SK-N-SH (cell line): Measurements from ENCODE around the gene LURAP1L. TPM values are rescaled to one million over a fixed set of nuclear protein-coding genes. Genes with fewer than 3 reads are reported as not detected.

Experiments
- CTCF ChIA-PET: fragments of 300-600, 350-600 bp; formaldehyde crosslinking; extraction: SDS; loops from one replicate; lab custom pipeline; 2021; lab: Yijun Ruan, JAX
- POLR2A ChIA-PET: fragments of 350-600 bp; sonication (Branson Sonifier 250); formaldehyde crosslinking; extraction: SDS; loops from one replicate; lab custom pipeline; 2020; ENCODE audit warnings: antibody characterized with exemption, inconsistent platforms; lab: Yijun Ruan, JAX
- DNase-seq: peaks from one replicate; pipeline ENCODE4 v3.0.0; 2012
- H2AFZ ChIP-seq: fragments of 200-600 bp; sonication (generic); 2 replicates; pipeline ENCODE4 v1.8.1; 2016; ENCODE audit warnings: antibody characterized with exemption, mild to moderate bottlenecking, low read depth
- H3F3A ChIP-seq: fragments of 200-600 bp; sonication (generic); replicated peaks from 2 replicates; pipeline ENCODE3; 2016; ENCODE audit warnings: antibody characterized with exemption, mild to moderate bottlenecking; ENCODE audit not compliant: insufficient read depth
- H3K27ac ChIP-seq, 2 experiments: fragments of 200-500 bp in 1 of 2; fragments of 200-600 bp in 1 of 2; sonication (Bioruptor generic) in 1 of 2; sonication (generic), shearing (Covaris generic) in 1 of 2; 2 replicates each; pipeline versions ENCODE4 v1.5.1 to v1.6.1; 2014 to 2016; ENCODE audit warnings: low read depth in 2 of 2, inconsistent platforms in 1 of 2, low read length in 1 of 2, mild to moderate bottlenecking in 1 of 2, mixed read lengths in 1 of 2
- H3K27me3 ChIP-seq: fragments of 200-600 bp; sonication (generic), shearing (Covaris generic); 2 replicates; pipeline ENCODE4 v1.6.1; 2016; ENCODE audit warnings: mixed run types; ENCODE audit not compliant: insufficient read depth
- H3K36me3 ChIP-seq, 2 experiments: fragments of 200-500 bp in 1 of 2; fragments of 200-600 bp in 1 of 2; sonication (Bioruptor generic) in 1 of 2; sonication (generic) in 1 of 2; replicated peaks in 1 of 2; 2 replicates each; pipeline versions ENCODE3 to v1.5.1; 2014 to 2016; ENCODE audit warnings: low read length in 1 of 2, mild to moderate bottlenecking in 1 of 2; ENCODE audit not compliant: insufficient read depth in 2 of 2, control insufficient read depth in 1 of 2
- H3K4me1 ChIP-seq, 2 experiments: fragments of 200-500 bp in 1 of 2; fragments of 200-600 bp in 1 of 2; sonication (Bioruptor generic) in 1 of 2; sonication (generic), shearing (Covaris generic) in 1 of 2; 2 replicates each; pipeline versions ENCODE4 v1.5.1 to v1.6.1; 2014 to 2016; ENCODE audit warnings: low read depth in 1 of 2, low read length in 1 of 2, mixed run types in 1 of 2; ENCODE audit not compliant: insufficient read depth in 2 of 2, control insufficient read depth in 1 of 2
- H3K4me2 ChIP-seq: fragments of 200-600 bp; sonication (generic), shearing (Covaris generic); 2 replicates; pipeline ENCODE4 v1.6.1; 2017; ENCODE audit warnings: mixed run types
- H3K4me3 ChIP-seq, 2 experiments: fragments of 200-500 bp in 1 of 2; fragments of 200-600 bp in 1 of 2; sonication (Bioruptor generic) in 1 of 2; sonication (generic), shearing (Covaris generic) in 1 of 2; 2 replicates each; pipeline versions ENCODE4 v1.5.1 to v1.8.1; 2014 to 2016; ENCODE audit warnings: low read depth in 2 of 2, inconsistent platforms in 1 of 2, low read length in 1 of 2, mild to moderate bottlenecking in 1 of 2, mixed read lengths in 1 of 2, moderate library complexity in 1 of 2
- H3K79me2 ChIP-seq: fragments of 200-600 bp; sonication (generic); 2 replicates; pipeline ENCODE4 v1.8.1; 2017; ENCODE audit warnings: mild to moderate bottlenecking; ENCODE audit not compliant: insufficient read depth
- H3K9ac ChIP-seq: fragments of 200-600 bp; sonication (generic); 2 replicates; pipeline ENCODE4 v1.6.1; 2017; ENCODE audit warnings: mixed run types
- H3K9me2 ChIP-seq: fragments of 200-600 bp; sonication (generic); 2 replicates; pipeline ENCODE4 v1.6.1; 2017; ENCODE audit warnings: mixed run types
- H3K9me3 ChIP-seq: fragments of 200-600 bp; sonication (generic); 2 replicates; pipeline ENCODE4 v1.6.1; 2017; ENCODE audit warnings: mixed run types, mild to moderate bottlenecking, moderate library complexity
- H4K20me1 ChIP-seq: fragments of 200-600 bp; sonication (generic); 2 replicates; pipeline ENCODE4 v1.6.1; 2017; ENCODE audit warnings: mild to moderate bottlenecking, mixed run types; ENCODE audit not compliant: insufficient read depth
- CHD2 ChIP-seq: fragments of 150-350 bp; IDR thresholded peaks from 2 replicates; pipeline ENCODE4 v1.6.1; 2018; ENCODE audit warnings: low read length; ENCODE audit not compliant: partially characterized antibody
- CTCF ChIP-seq: fragments of 200-600 bp; sonication (generic); IDR thresholded peaks from 2 replicates; pipeline ENCODE4 v1.6.1; 2017; ENCODE audit warnings: antibody characterized with exemption, mild to moderate bottlenecking, moderate library complexity
- EZH2phosphoT487 ChIP-seq: fragments of 200-600 bp; sonication (generic); IDR thresholded peaks from 2 replicates; pipeline ENCODE4 v1.6.1; 2017; ENCODE audit warnings: low read depth, mixed run types, mild to moderate bottlenecking, antibody characterized with exemption, moderate library complexity, borderline replicate concordance
- FOSL2 ChIP-seq: IDR thresholded peaks from 2 replicates; pipeline ENCODE4 v1.4.0; 2012; ENCODE audit warnings: low read depth, mild to moderate bottlenecking, moderate library complexity, borderline replicate concordance
- FOXJ3 ChIP-seq: sonication (generic); formaldehyde crosslinking; IDR thresholded peaks from 2 replicates; pipeline ENCODE4 v1.5.1; 2020; ENCODE audit warnings: mild to moderate bottlenecking, missing genetic modification reagents
- FOXM1 ChIP-seq: IDR thresholded peaks from 2 replicates; pipeline ENCODE4 v1.4.0; 2012; ENCODE audit warnings: low read depth, mild to moderate bottlenecking
- GABPA ChIP-seq: IDR thresholded peaks from 2 replicates; pipeline ENCODE4 v1.4.0; 2012; ENCODE audit warnings: low read depth, mild to moderate bottlenecking
- IRF3 ChIP-seq: fragments of 150-350 bp; IDR thresholded peaks from 2 replicates; pipeline ENCODE4 v1.6.1; 2016; ENCODE audit warnings: mild to moderate bottlenecking, low read depth, low read length
- MXI1 ChIP-seq: IDR thresholded peaks from 2 replicates; pipeline ENCODE4 v1.6.1; 2012; ENCODE audit warnings: mild to moderate bottlenecking, low read depth, low read length, improper control_type of control experiment
- NRF1 ChIP-seq: IDR thresholded peaks from 2 replicates; pipeline ENCODE4 v1.6.1; 2012; ENCODE audit warnings: low read depth, mild to moderate bottlenecking, low read length
- POLR2AphosphoS5 ChIP-seq: IDR thresholded peaks from 2 replicates; pipeline ENCODE4 v1.6.1; 2012; ENCODE audit warnings: low read depth, low read length
- RCOR1 ChIP-seq: fragments of 150-350 bp; IDR thresholded peaks from 2 replicates; pipeline ENCODE4 v1.6.1; 2017; ENCODE audit warnings: antibody characterized with exemption, low read length
- RFX5 ChIP-seq: IDR thresholded peaks from 2 replicates; pipeline ENCODE4 v1.6.1; 2012; ENCODE audit warnings: mild to moderate bottlenecking, improper control_type of control experiment, low read length
- RXRA ChIP-seq: IDR thresholded peaks from 2 replicates; pipeline ENCODE4 v1.4.0; 2012; ENCODE audit warnings: low read depth, mild to moderate bottlenecking, borderline replicate concordance
- TCF12 ChIP-seq: IDR thresholded peaks from 2 replicates; pipeline ENCODE4 v1.4.0; 2012
- TEAD4 ChIP-seq: IDR thresholded peaks from 2 replicates; pipeline ENCODE4 v1.4.0; 2012; ENCODE audit warnings: mild to moderate bottlenecking, borderline replicate concordance; ENCODE audit not compliant: insufficient read depth
- USF2 ChIP-seq: fragments of 150-350 bp; IDR thresholded peaks from 2 replicates; pipeline ENCODE4 v1.6.1; 2017; ENCODE audit warnings: antibody characterized with exemption, low read length, low read depth, borderline replicate concordance
- WGBS: methylation state at CpG from one replicate; pipeline ENCODE4 v1.1.6; 2017; ENCODE audit warnings: low lambda C conversion rate; 5-methylcytosine and 5-hydroxymethylcytosine counted together
- polyA plus RNA-seq, 3 experiments: library from polyadenylated mRNA; depleted of rRNA; stranded (reverse); fragments of >200 nt; gene quantifications; 2 replicates each; pipeline ENCODE4 v1.2.3, GENCODE V29; 2012
- TF ChIP-seq, protein P1 (sequence below): IDR thresholded peaks from 2 replicates; pipeline ENCODE4 v1.4.0; 2012; ENCODE audit warnings: low read depth, borderline replicate concordance
- TF ChIP-seq, protein P2 (sequence below): IDR thresholded peaks from 2 replicates; pipeline ENCODE4 v1.4.0; 2012; ENCODE audit warnings: low read depth
- TF ChIP-seq, protein P3 (sequence below): IDR thresholded peaks from 2 replicates; pipeline ENCODE4 v1.4.0; 2012; ENCODE audit warnings: low read depth, borderline replicate concordance

The LURAP1L gene
- polyA plus RNA-seq, 1 of the 3 experiments (the other 2 are of a cell fraction): 3.4 TPM

- H3K79me2 ChIP-seq: no peaks in the 10 kb centered on the region
- H3K9ac ChIP-seq: no peak overlapping the region
- DNase-seq: no peak
- no peak overlapping the region for H3K4me3 ChIP-seq
- no peaks in the 10 kb centered on the region for H4K20me1 ChIP-seq
- no peak overlapping the region for H2AFZ ChIP-seq
- no peaks in the 10 kb centered on the region for H3K4me1 ChIP-seq
- no peaks in the 10 kb centered on the region for H3K27me3 ChIP-seq
- no peaks in the 10 kb centered on the region for H3K9me2 ChIP-seq
- ChIA-PET POLR2A (no interaction called here), CTCF (interaction anchor here (0.9 kb wide), 1 partner anchor 47 kb away, joined by 3 read pairs; no protein-coding TSS in a partner anchor)
- TF ChIP-seq, protein P1, sequence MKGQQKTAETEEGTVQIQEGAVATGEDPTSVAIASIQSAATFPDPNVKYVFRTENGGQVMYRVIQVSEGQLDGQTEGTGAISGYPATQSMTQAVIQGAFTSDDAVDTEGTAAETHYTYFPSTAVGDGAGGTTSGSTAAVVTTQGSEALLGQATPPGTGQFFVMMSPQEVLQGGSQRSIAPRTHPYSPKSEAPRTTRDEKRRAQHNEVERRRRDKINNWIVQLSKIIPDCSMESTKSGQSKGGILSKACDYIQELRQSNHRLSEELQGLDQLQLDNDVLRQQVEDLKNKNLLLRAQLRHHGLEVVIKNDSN: no peak
- TF ChIP-seq, protein P2, sequence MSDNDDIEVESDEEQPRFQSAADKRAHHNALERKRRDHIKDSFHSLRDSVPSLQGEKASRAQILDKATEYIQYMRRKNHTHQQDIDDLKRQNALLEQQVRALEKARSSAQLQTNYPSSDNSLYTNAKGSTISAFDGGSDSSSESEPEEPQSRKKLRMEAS: no peak
- TF ChIP-seq, protein P3, sequence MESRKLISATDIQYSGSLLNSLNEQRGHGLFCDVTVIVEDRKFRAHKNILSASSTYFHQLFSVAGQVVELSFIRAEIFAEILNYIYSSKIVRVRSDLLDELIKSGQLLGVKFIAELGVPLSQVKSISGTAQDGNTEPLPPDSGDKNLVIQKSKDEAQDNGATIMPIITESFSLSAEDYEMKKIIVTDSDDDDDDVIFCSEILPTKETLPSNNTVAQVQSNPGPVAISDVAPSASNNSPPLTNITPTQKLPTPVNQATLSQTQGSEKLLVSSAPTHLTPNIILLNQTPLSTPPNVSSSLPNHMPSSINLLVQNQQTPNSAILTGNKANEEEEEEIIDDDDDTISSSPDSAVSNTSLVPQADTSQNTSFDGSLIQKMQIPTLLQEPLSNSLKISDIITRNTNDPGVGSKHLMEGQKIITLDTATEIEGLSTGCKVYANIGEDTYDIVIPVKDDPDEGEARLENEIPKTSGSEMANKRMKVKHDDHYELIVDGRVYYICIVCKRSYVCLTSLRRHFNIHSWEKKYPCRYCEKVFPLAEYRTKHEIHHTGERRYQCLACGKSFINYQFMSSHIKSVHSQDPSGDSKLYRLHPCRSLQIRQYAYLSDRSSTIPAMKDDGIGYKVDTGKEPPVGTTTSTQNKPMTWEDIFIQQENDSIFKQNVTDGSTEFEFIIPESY: no peak
- TF ChIP-seq TCF12: no peak
- TF ChIP-seq CTCF: no peak
- no peak for TF ChIP-seq CHD2
- TF ChIP-seq IRF3: no peak
- TF ChIP-seq EZH2phosphoT487: no peak
- no peak for TF ChIP-seq RFX5
- no peak for TF ChIP-seq TEAD4
- no peak for TF ChIP-seq FOSL2
- TF ChIP-seq GABPA: no peak
- TF ChIP-seq USF2: no peak
- no peak for TF ChIP-seq POLR2AphosphoS5
- no peak for TF ChIP-seq FOXJ3
- TF ChIP-seq RXRA: no peak
- TF ChIP-seq MXI1: no peak
- no peak for TF ChIP-seq NRF1
- TF ChIP-seq FOXM1: no peak
- TF ChIP-seq RCOR1: no peak
- no peaks in the 10 kb centered on the region; the same call in 1 of the 2 replicates for H3K9me3 ChIP-seq
- WGBS: 86% methylated on average over 1 of the region's 1 CpG
- H3K27ac ChIP-seq: no peak overlapping the region
- H3K36me3 ChIP-seq: no peaks in the 10 kb centered on the region
- H3F3A ChIP-seq: no peaks in the 10 kb centered on the region
- H3K4me2 ChIP-seq: no peak overlapping the region
Measured at GRCh38 chr9:12849486-12850003, 74.7 kb downstream of the LURAP1L start.
